ENCODE results near the gene RAB3IL1.

DNA sequence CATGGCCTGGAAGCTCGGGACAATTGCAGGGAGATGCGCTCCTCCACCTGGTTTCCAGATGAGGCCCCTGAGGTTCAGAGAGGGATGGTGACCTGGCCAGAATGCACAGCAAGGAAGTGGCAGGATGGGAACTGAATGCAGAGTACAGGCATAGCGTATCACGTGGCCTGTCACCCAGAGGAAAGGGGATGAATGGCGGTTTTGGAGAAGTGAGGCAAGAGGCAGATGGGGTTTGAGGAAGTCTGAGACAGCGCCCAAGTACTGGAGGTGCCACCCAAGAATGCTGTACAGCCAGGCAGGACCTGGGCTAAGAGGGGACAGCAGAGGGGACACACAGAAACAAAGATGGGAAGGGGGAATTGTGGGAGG lies 4.9 kb downstream of the RAB3IL1 start:
- TF ChIP-seq TAF1 (IDR thresholded peaks at IDR 0.05; ENCODE audit: borderline replicate concordance, low read depth, low read length) (no peak), POLR2A (IDR thresholded peaks at IDR 0.05; ENCODE audit: low read depth, low read length) (no peak)
